Stimulated activated CD8-positive, alpha-beta memory T cell treated with anti-CD3 and anti-CD28 coated beads, Interleukin-15, amount 100 ng/mL, for 24 hours (primary cell): ENCODE results near the gene CPZ.

Experiments used
- DNase-seq: peaks from one replicate; pipeline ENCODE4 v3.0.0-alpha.2; 2020; ENCODE audit warnings: low read depth

Gene CPZ

GRCh38 chr4:8581094-8581861 is 11.3 kb upstream of the CPZ start:
- DNase-seq: no peak

- no peak for DNase-seq
Measured at GRCh38 chr4:8582016-8582415, 10.5 kb upstream of the CPZ start.

GRCh38 chr4:8582436-8582835 is 10.1 kb upstream of the CPZ start:
- DNase-seq: no peak

DNA sequence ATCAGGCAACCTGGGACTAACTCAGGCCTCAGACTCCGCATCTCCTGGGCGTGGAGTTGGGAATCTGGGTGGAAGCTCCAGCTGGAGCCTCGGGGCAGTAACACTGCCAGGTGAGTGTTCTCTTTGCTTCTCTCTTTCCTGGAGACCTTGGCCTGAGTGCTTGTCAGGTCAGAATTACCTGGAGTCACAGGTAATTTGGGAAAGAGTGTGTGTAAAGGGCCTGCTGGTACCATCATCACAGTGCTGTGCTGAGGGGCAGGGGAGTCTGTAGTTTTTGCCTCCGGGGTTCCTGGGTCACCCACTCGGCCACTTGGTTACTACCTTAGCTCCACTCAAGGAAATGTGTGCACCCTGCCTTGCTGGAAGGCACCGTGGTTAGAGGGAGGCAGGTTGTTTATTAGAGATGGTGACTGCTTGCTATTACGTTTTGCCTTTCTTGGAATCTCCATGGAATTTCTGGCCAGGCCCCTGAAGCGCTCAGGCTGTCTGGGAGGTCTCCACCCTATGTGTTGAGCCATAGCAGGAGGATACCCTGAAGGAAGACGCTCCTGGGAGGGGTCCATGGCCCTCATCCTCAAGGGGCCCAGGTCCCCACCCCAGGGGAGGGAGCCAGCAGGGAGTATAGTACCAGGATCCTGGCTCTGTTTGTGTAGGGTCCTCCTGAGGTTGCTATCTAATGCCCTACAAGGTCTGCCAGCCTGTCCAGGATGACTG is 9.5 kb upstream of the CPZ start:
- no peak for DNase-seq

DNA sequence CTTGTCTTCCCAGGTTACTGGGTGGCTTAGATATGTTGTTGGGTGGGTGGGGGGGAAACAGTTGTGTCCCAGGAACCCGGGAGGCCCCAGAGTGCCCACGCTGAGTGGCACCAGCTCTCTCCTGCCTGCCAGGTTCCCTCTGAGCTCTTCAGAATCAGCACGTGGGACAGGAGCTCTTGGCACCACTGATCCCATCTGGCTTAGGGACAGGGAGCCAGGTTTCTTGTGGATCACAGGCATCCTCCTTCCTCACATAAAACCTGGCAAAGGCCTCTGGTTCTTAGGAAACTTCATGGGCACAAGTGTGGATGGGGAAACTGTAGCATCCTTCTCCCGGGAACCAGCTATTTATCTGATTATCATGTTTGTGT is 8.9 kb upstream of the CPZ start:
- DNase-seq: no peak

DNA sequence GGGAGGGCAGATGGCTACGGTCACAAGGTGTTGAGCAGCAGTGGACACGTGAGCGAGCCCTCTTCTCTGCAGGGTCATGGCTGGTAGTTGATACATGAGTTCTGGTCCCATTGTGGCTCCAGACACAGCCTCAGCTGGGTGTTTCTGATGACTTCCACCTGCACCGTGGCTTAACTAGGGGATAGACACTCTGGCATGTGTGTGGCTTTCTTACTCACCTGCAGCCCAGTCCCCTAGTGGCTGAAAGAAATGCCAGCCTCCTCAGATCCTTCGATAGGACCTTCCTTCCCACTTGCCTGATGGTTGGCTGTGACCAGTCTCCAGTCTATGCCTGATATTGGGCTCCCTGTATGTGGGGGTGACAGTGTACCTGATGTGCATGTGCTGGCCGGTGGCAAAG is 7.4 kb upstream of the CPZ start:
- DNase-seq: no peak

GRCh38 chr4:8585721-8586212 is 6.8 kb upstream of the CPZ start:
- no peak for DNase-seq

GRCh38 chr4:8586246-8586645 is 6.3 kb upstream of the CPZ start:
- no peak for DNase-seq

DNA sequence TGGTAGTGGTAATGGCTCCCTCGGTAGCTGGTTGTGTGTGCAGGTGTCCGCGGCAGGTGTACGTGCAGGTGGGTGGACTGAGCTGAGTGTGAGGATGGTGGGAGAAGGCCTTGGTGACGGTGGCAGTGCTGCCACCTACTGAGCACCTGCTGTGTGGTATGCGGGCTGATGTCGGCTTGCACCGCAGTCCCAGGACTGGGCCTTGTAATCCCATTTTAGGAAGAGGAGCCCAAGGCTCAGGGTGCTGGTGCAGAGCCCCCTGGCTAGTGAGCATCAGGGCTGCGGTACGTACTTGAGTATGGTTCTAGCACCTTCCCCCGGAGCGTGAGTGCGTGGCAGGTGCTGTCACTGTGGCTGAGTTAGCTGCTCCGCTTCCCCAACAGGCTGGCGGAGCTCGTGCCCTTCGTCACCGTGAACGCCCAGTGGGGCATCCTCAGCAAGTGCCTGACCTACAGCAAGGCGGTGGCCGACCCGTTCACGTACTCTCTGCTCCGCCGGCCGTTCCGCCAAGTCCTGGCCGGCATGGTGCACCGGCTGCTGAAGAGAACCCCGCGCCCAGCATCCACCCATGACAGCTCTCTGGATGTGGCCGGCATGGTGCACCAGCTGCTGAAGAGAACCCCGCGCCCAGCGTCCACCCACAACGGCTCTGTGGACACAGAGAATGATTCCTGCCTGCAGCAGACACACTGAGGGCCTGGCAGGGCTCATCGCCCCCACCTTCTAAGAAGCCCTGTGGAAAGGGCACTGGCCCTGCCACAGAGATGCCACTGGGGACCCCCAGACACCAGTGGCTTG is 5.7 kb upstream of the CPZ start:
- no peak for DNase-seq

- DNase-seq: no peak
Measured at GRCh38 chr4:8587469-8588195, 4.9 kb upstream of the CPZ start.

- DNase-seq: no peak
Measured at GRCh38 chr4:8588196-8588470, 4.4 kb upstream of the CPZ start.

DNA sequence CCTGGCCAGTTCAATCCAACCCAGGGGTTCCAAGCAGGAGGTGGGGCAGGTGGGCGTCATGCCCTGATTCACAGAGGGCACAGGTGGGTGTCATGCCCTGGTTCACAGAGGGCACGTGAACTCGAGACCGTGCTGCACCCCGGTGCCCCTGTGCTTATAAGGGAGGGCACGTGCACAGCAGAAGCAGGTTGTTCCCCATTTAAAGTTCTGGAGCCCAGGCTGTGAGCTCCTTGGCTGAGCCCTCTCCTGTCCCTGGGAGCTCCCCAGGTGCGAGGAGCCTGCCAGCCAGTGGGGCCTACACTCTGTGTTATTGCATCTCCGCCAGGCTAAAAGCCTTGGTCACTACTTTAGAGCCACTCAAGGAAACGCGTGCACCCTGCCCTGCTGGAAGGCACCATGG is 3.2 kb upstream of the CPZ start:
- DNase-seq: no peak

DNA sequence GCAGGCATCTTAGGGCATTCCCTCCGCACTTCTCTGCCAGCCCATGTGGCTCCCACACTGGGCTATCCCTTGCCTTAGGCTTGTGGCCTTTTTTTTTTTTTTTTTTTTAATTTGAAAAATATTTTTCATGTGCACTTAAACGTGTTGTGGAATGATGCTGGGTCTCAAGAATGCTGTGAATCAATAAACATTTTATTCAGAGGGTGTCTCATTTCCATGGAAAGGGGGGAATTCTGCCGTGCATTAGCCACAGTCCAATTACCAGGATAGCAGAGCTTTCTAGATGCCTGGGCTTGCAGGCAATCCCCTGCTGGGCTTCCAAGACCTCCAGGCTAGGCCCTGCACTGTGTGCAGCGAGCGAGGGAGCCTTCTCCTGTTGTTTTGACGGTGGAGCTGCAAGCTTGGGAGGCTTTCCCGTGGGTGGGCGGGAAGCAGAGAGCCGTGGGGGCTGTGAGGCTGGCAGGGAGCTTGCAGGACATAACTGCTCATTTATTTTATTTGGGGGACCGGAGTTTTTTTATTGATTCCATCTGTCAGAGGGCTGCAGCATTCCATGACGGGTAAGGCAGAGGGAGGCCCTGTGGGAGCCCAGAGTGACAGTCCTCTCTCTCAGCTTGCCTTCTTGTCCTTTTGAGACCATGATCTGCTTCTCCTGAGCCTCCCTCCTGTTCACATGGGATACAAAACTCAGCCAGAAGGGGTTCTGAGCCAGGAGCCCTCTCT is 2.6 kb upstream of the CPZ start:
- no peak for DNase-seq

- DNase-seq: no peak
Measured at GRCh38 chr4:8590546-8590880, 2.1 kb upstream of the CPZ start.

DNA sequence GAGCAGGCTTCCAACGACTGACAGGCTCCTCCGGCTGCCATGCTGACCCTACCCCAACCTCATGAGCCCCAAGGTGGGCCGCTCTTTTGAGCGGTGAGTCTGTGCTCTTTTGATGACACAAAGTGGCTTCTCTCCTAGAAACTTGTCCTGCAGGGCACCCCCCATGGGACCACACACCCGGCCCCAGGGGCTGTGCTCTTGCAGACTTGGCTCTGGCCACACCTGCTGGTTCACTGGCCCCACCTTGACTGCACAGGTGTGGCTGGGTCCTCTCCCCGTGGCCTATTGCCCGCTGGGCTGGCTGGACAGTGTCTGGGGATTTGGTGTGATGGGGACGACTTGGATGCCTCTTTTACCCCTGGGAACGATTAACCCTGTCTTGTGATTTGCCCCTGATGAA is 1.5 kb upstream of the CPZ start:
- no peak for DNase-seq

DNA sequence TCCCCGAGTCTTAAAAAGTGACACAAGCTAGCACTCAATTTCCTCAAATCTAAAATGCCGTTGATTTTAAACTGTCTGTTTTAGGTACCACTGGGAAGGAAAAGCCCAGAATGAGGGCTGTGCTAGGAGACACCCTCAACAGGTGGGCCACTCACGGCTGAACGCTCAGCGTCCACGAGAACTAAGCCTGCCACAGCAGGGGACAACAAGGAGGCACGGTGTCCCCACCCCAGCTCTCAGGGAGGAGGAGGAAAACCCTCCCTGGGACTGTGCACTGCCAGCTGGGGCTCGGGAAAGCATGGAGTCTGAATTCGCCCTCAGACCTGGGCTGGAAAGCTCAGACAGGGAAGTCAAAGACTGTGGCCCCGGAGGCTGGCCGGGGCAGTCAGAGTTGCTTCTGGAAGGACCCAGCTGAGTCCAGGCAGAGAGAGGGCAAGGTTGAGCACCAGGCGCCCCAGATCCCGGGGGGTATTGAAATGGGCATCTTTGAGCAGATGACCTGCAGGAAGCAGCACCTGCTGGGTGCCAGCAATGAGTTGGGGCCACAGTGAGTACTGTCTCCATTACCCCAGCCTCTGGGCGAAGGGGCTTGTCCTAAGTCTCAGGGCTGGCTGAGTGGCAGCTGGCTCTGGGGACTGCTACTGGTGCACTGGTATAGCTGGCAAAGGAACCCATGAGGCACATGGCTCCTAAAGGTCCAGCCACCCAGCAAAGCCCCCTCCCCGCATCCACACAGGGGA is 769 bp upstream of the CPZ start:
- DNase-seq: no peak

- no peak for DNase-seq
Measured at GRCh38 chr4:8593264-8594096, 915 bp downstream of the CPZ start.

GRCh38 chr4:8594097-8595038 is 1.8 kb downstream of the CPZ start:
- no peak for DNase-seq
